ENCODE data around the gene LMAN2.
A peak's percentile ranks its signal among the peaks of the same experiment; 100 is the strongest.
"Not testable (repeated sequence)": the region's sequence is repeated elsewhere in the genome, so short reads cannot be mapped to it uniquely, and the experiment has no call there.

Gene LMAN2

GRCh38 chr5:177364159-177364962, 12.9 kb upstream of the LMAN2 start:
- DNase-seq: peak; percentile 52

GRCh38 chr5:177363565-177363964, 12.1 kb upstream of the LMAN2 start:
- DNase-seq: no peak

- peak; percentile 66 for DNase-seq
Observed at GRCh38 chr5:177362610-177363507, 11.4 kb upstream of the LMAN2 start.

GRCh38 chr5:177362292-177362609, 10.8 kb upstream of the LMAN2 start:
- no peak for DNase-seq

- no peak for DNase-seq
Observed at GRCh38 chr5:177361418-177362291, 10.2 kb upstream of the LMAN2 start.

- not testable (repeated sequence) for DNase-seq
Observed at GRCh38 chr5:177360740-177361139, 9.3 kb upstream of the LMAN2 start.

GRCh38 chr5:177359860-177360259, 8.4 kb upstream of the LMAN2 start:
- DNase-seq: no peak

- DNase-seq: no peak
Observed at GRCh38 chr5:177359451-177359851, 8.0 kb upstream of the LMAN2 start.

- DNase-seq: no peak
Observed at GRCh38 chr5:177358370-177358819, 6.9 kb upstream of the LMAN2 start.

GRCh38 chr5:177357459-177358351, 6.2 kb upstream of the LMAN2 start, which contains the start of gene RGS14:
TSS of gene RGS14 (plus strand) at chr5:177357924. CDS start at chr5:177358025, 101 bp downstream.
- peak; percentile 72 for DNase-seq

GRCh38 chr5:177357146-177357458, 5.6 kb upstream of the LMAN2 start:
- no peak for DNase-seq

- no peak for DNase-seq
Observed at GRCh38 chr5:177356746-177357145, 5.3 kb upstream of the LMAN2 start.

- DNase-seq: no peak
Observed at GRCh38 chr5:177355868-177356168, 4.3 kb upstream of the LMAN2 start.

- DNase-seq: no peak
Observed at GRCh38 chr5:177355162-177355867, 3.8 kb upstream of the LMAN2 start.

GRCh38 chr5:177354711-177355110, 3.2 kb upstream of the LMAN2 start:
- no peak for DNase-seq

GRCh38 chr5:177354256-177354655, 2.8 kb upstream of the LMAN2 start:
- DNase-seq: no peak

- no peak for DNase-seq
Observed at GRCh38 chr5:177353093-177353492, 1.6 kb upstream of the LMAN2 start.

GRCh38 chr5:177350776-177351391, 584 bp downstream of the LMAN2 start:
- DNase-seq: no peak

- no peak for DNase-seq
Observed at GRCh38 chr5:177349762-177350161, 1.7 kb downstream of the LMAN2 start.

- no peak for DNase-seq
Observed at GRCh38 chr5:177349362-177349647, 2.2 kb downstream of the LMAN2 start.

- no peak for DNase-seq
Observed at GRCh38 chr5:177347699-177348098, 3.8 kb downstream of the LMAN2 start.

All from stimulated activated CD4-positive, alpha-beta T cell treated with anti-CD3 and anti-CD28 coated beads, Interleukin-4, amount 100 ng/mL, for 24 hours (primary cell).